Parathyroid adenoma (tissue), 2 donors: ENCODE results near the gene USP13.

ENCODE experiments used
- H2AFZ ChIP-seq: fragments of 300-600 bp; sonication (generic); one replicate; pipeline ENCODE4 v1.7.0; 2017; ENCODE audit warnings: antibody characterized with exemption, mild to moderate bottlenecking
- H3K27ac ChIP-seq: fragments of 300-600 bp; sonication (generic); one replicate; pipeline ENCODE4 v1.7.0; 2017
- H3K27me3 ChIP-seq: fragments of 300-600 bp; sonication (generic); one replicate; pipeline ENCODE4 v1.7.0; 2017; ENCODE audit warnings: low read length; ENCODE audit not compliant: control insufficient read depth, insufficient read depth
- H3K36me3 ChIP-seq: fragments of 300-600 bp; sonication (generic); one replicate; pipeline ENCODE4 v1.7.0; 2017; ENCODE audit warnings: low read length; ENCODE audit not compliant: control insufficient read depth, insufficient read depth
- H3K4me1 ChIP-seq: fragments of 300-600 bp; sonication (generic); one replicate; pipeline ENCODE4 v1.7.0; 2017; ENCODE audit warnings: control low read depth
- H3K4me2 ChIP-seq: fragments of 300-600 bp; sonication (generic); one replicate; pipeline ENCODE4 v1.7.0; 2017; ENCODE audit warnings: low read length
- H3K4me3 ChIP-seq: fragments of 300-600 bp; sonication (generic); one replicate; pipeline ENCODE4 v1.7.0; 2017; ENCODE audit warnings: low read depth, low read length
- H3K79me2 ChIP-seq: fragments of 300-600 bp; sonication (generic); one replicate; pipeline ENCODE4 v1.7.0; 2017; ENCODE audit warnings: control low read depth
- H3K9ac ChIP-seq: fragments of 300-600 bp; sonication (generic); one replicate; pipeline ENCODE4 v1.7.0; 2017; ENCODE audit warnings: mild to moderate bottlenecking
- H3K9me3 ChIP-seq: fragments of 300-600 bp; sonication (generic); one replicate; pipeline ENCODE4 v1.7.0; 2017; ENCODE audit warnings: low read length; ENCODE audit not compliant: control insufficient read depth
- CTCF ChIP-seq: fragments of 300-600 bp; sonication (generic); IDR thresholded peaks from one replicate; pipeline ENCODE4 v1.7.0; 2017; ENCODE audit warnings: antibody characterized with exemption, mild to moderate bottlenecking
- donor health status: primary hyperparathyroidism.

The USP13 gene

GRCh38 chr3:179653096-179653797 lies 407 bp downstream of the USP13 start:
- peak overlapping the region; percentile 77 for H3K4me2 ChIP-seq
- no peaks in the 10 kb centered on the region for H3K36me3 ChIP-seq
- peak overlapping the region; percentile 67 for H3K4me3 ChIP-seq
- H3K4me1 ChIP-seq, result no peaks in the 10 kb centered on the region
- peaks cover 17% of the 10 kb centered on the region for H3K79me2 ChIP-seq
- no peak for TF ChIP-seq CTCF
- H2AFZ ChIP-seq, result peak overlapping the region; percentile 97
- no peaks in the 10 kb centered on the region for H3K9me3 ChIP-seq
- peak overlapping the region; percentile 90 for H3K27ac ChIP-seq
- H3K27me3 ChIP-seq, result no peaks in the 10 kb centered on the region
- H3K9ac ChIP-seq, result peak overlapping the region; percentile 69

- Histone ChIP-seq H3K9me3 (no peaks in the 10 kb centered on the region), H3K4me1 (no peaks in the 10 kb centered on the region), H3K27me3 (no peaks in the 10 kb centered on the region), H2AFZ (no peak overlapping the region), H3K27ac (no peak overlapping the region), H3K4me3 (no peak overlapping the region), H3K4me2 (no peak overlapping the region), H3K9ac (no peak overlapping the region), H3K79me2 (peaks cover 21% of the 10 kb centered on the region), H3K36me3 (no peaks in the 10 kb centered on the region)
- TF ChIP-seq CTCF, result no peak
Observed at GRCh38 chr3:179655236-179655635, 2.4 kb downstream of the USP13 start.

GRCh38 chr3:179658606-179659005 lies 5.8 kb downstream of the USP13 start:
- no peaks in the 10 kb centered on the region for H3K9me3 ChIP-seq
- H3K4me1 ChIP-seq, result no peaks in the 10 kb centered on the region
- H3K4me2 ChIP-seq, result no peak overlapping the region
- peaks cover 27% of the 10 kb centered on the region for H3K79me2 ChIP-seq
- no peak overlapping the region for H3K9ac ChIP-seq
- H3K27ac ChIP-seq, result no peak overlapping the region
- no peaks in the 10 kb centered on the region for H3K27me3 ChIP-seq
- H3K4me3 ChIP-seq, result no peak overlapping the region
- no peak for TF ChIP-seq CTCF
- no peaks in the 10 kb centered on the region for H3K36me3 ChIP-seq
- no peak overlapping the region for H2AFZ ChIP-seq

GRCh38 chr3:179660872-179661271 lies 8.0 kb downstream of the USP13 start:
- Histone ChIP-seq H3K4me1 (no peaks in the 10 kb centered on the region), H3K4me2 (no peak overlapping the region), H3K27ac (no peak overlapping the region), H2AFZ (no peak overlapping the region), H3K79me2 (peaks cover 22% of the 10 kb centered on the region), H3K9me3 (no peaks in the 10 kb centered on the region), H3K36me3 (no peaks in the 10 kb centered on the region), H3K27me3 (no peaks in the 10 kb centered on the region), H3K9ac (no peak overlapping the region), H3K4me3 (no peak overlapping the region)
- TF ChIP-seq CTCF, result no peak

GRCh38 chr3:179661777-179662176 lies 8.9 kb downstream of the USP13 start:
- H3K4me3 ChIP-seq, result no peak overlapping the region
- H3K4me1 ChIP-seq, result no peaks in the 10 kb centered on the region
- H2AFZ ChIP-seq, result no peak overlapping the region
- H3K27ac ChIP-seq, result no peak overlapping the region
- H3K9ac ChIP-seq, result no peak overlapping the region
- H3K79me2 ChIP-seq, result peaks cover 13% of the 10 kb centered on the region
- H3K9me3 ChIP-seq, result no peaks in the 10 kb centered on the region
- no peak overlapping the region for H3K4me2 ChIP-seq
- H3K27me3 ChIP-seq, result no peaks in the 10 kb centered on the region
- no peaks in the 10 kb centered on the region for H3K36me3 ChIP-seq
- TF ChIP-seq CTCF, result no peak
